ENCODE measurements around the gene PHF2. TPM values are rescaled to one million over a fixed set of nuclear protein-coding genes. Genes with fewer than 3 reads are reported as not detected.

PHF2 gene
- total RNA-seq, 2 donors from 2014 or later = 32.4 to 32.9 TPM

DNA sequence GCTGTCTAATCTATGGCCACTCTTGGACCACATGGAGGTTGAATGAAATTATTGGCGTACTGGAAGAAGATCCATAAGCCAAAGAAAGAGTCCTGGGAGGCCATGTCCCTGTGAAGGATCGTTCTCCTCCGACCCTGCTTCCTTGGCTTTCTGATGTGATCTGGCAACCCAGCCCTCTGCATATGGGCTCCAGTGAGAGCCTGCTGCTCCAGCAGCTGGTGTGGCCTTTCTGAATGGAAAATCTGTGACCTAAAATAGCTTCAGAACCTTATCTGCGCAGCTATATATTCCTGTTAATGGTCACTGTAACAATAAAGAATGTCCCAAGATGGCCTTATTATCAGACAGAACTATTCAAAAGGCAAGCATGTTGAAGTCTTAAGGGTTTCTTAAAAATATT is 40.2 kb upstream of the PHF2 start:
- intact Hi-C loops (cut with DNase I) = no loop called here
- no peaks in the 10 kb centered on the region for H3K36me3 ChIP-seq
- no peak for DNase-seq (ENCODE audit: low spot score)
- TF ChIP-seq, protein P1, sequence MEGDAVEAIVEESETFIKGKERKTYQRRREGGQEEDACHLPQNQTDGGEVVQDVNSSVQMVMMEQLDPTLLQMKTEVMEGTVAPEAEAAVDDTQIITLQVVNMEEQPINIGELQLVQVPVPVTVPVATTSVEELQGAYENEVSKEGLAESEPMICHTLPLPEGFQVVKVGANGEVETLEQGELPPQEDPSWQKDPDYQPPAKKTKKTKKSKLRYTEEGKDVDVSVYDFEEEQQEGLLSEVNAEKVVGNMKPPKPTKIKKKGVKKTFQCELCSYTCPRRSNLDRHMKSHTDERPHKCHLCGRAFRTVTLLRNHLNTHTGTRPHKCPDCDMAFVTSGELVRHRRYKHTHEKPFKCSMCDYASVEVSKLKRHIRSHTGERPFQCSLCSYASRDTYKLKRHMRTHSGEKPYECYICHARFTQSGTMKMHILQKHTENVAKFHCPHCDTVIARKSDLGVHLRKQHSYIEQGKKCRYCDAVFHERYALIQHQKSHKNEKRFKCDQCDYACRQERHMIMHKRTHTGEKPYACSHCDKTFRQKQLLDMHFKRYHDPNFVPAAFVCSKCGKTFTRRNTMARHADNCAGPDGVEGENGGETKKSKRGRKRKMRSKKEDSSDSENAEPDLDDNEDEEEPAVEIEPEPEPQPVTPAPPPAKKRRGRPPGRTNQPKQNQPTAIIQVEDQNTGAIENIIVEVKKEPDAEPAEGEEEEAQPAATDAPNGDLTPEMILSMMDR (IDR thresholded peaks at IDR 0.05) = no peak
- TF ChIP-seq POLR2AphosphoS5 (IDR thresholded peaks at IDR 0.05) (no peak), POLR2A (IDR thresholded peaks at IDR 0.05) (no peak)
- H3K27me3 ChIP-seq (replicated peaks; ENCODE audit: insufficient read depth) = no peaks in the 10 kb centered on the region
- no peaks in the 10 kb centered on the region for H3K9me3 ChIP-seq
- WGBS = 97% methylated on average over 4 of the region's 4 CpGs
- H3K4me1 ChIP-seq (replicated peaks) = peaks cover 6% of the 10 kb centered on the region
- H3K4me3 ChIP-seq = no peak overlapping the region
- no peak overlapping the region for H3K27ac ChIP-seq

DNA sequence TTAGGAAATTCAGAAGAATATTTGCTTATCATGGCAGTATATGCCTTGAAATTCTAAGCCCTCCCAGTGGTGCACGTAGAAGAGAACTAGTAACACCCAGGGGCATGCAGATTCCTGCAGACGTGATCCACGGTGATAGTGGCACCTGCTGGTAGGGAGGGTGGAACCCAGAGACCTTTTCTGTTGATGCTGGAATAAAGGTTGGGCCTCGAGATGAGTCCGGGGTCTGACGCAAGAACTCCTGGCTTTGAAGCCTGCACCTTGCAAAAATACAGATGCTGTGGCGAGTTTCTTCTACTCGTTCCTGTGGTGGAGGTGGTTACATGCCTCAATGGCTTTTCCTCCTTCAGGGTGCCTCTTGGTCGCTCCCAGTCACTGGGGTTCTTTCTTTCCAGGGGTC is 39.5 kb upstream of the PHF2 start:
- Histone ChIP-seq H3K36me3 (no peaks in the 10 kb centered on the region), H3K4me3 (no peak overlapping the region), H3K27ac (no peak overlapping the region), H3K27me3 (replicated peaks; ENCODE audit: insufficient read depth) (no peaks in the 10 kb centered on the region), H3K4me1 (replicated peaks) (peaks cover under 1% of the 10 kb centered on the region), H3K9me3 (no peaks in the 10 kb centered on the region)
- no peak for DNase-seq (ENCODE audit: low spot score)
- intact Hi-C loops (cut with DNase I) = no loop called here
- TF ChIP-seq POLR2A (IDR thresholded peaks at IDR 0.05) (no peak), POLR2AphosphoS5 (IDR thresholded peaks at IDR 0.05) (no peak)
- TF ChIP-seq, protein P1 (IDR thresholded peaks at IDR 0.05) = no peak
- 73% methylated on average over 9 of the region's 9 CpGs for WGBS

DNA sequence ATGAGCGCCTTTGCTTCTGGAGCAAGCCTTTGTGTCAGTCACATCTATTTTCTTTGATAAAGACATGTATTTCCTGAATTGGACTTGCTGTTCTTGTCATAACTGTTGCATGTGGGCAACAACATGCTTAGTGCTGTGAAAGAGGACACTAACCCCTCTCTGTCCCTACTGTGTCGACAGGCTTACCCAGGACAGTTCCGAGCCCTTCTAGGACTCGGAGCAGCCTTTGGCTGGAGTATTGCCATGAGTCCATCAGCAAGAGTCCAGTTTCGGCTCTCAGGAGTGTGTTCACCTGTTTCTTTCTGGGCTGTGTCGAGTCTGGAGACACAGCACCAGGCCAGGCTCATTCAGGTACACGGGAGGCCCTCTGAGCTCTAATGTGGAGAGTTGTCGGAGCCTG is 36.1 kb upstream of the PHF2 start:
- H3K4me1 ChIP-seq (replicated peaks) = no peaks in the 10 kb centered on the region
- no peaks in the 10 kb centered on the region for H3K36me3 ChIP-seq
- TF ChIP-seq, protein P1 (IDR thresholded peaks at IDR 0.05) = no peak
- TF ChIP-seq POLR2A (IDR thresholded peaks at IDR 0.05) (no peak), POLR2AphosphoS5 (IDR thresholded peaks at IDR 0.05) (no peak)
- no peak overlapping the region for H3K4me3 ChIP-seq
- H3K27me3 ChIP-seq (replicated peaks; ENCODE audit: insufficient read depth) = no peaks in the 10 kb centered on the region
- H3K27ac ChIP-seq = no peak overlapping the region
- 94% methylated on average over 8 of the region's 8 CpGs for WGBS
- H3K9me3 ChIP-seq = no peaks in the 10 kb centered on the region
- intact Hi-C loops (cut with DNase I) = no loop called here
- DNase-seq (ENCODE audit: low spot score) = no peak

DNA sequence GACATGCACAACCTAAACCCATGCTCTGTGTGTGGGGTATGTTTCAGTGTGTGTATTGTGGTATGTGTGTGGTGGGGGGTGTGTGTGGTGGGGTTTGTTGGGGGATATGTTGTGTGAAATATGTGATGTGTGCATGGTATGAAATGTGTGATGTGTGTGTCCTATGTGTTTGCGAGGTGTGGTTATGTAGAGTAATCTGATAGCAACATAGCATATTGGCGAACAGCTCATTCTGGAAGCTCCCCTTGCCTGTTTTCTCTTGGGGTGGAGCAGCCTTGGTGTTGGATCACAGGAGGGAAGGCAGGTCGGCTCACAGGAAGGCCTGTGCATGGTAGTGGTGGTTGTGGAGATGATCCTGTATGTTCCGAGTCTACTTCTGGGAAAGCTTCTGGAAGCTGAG is 35.4 kb upstream of the PHF2 start:
- Histone ChIP-seq H3K36me3 (no peaks in the 10 kb centered on the region), H3K4me1 (replicated peaks) (no peaks in the 10 kb centered on the region), H3K4me3 (no peak overlapping the region), H3K9me3 (no peaks in the 10 kb centered on the region), H3K27me3 (replicated peaks; ENCODE audit: insufficient read depth) (no peaks in the 10 kb centered on the region), H3K27ac (no peak overlapping the region)
- 82% methylated on average over 4 of the region's 4 CpGs for WGBS
- no peak for TF ChIP-seq POLR2A (IDR thresholded peaks at IDR 0.05)
- no peak for TF ChIP-seq POLR2AphosphoS5 (IDR thresholded peaks at IDR 0.05)
- TF ChIP-seq, protein P1 (IDR thresholded peaks at IDR 0.05) = no peak
- intact Hi-C loops (cut with DNase I) = no loop called here
- no peak for DNase-seq (ENCODE audit: low spot score)

DNA sequence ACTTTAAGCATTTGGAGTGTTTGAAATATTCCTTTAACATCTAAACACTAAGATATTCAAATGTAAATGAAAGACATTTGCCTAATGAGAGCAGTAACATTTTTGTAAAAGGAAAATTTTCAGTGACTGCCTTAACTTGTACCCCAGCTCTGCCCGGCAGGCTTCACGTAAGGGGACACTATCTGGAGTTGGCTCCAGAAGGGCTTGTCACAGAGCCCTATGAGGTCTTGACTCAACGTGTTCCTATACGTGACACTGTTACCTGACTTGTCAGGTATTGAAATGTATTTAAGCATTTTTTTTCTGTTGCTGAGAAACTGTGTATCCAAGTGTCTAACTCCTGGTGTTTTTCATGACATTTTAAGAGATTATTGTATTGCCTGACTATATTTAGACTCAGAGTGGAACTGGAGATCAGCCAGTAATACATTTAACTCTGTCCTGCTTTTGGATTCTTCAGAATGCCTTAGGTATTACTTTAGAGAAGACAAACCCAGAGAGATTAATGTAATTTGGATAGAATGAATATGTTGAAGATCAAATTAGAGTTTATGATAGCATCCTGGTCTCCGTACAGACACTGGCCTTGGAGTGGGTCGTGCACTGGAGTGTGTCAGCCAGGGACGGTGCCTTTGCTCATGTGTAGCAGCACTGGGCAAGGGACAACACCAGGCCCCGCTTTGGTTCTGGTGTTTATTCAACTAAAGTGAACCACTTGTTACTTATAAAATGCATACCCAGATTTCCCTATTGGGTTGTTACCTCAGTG is 34.6 kb upstream of the PHF2 start:
- intact Hi-C loops (cut with DNase I) = no loop called here
- Histone ChIP-seq H3K4me1 (replicated peaks) (no peaks in the 10 kb centered on the region), H3K27me3 (replicated peaks; ENCODE audit: insufficient read depth) (no peaks in the 10 kb centered on the region), H3K36me3 (no peaks in the 10 kb centered on the region), H3K27ac (no peak overlapping the region), H3K4me3 (no peak overlapping the region), H3K9me3 (no peaks in the 10 kb centered on the region)
- no peak for DNase-seq (ENCODE audit: low spot score)
- 69% methylated on average over 8 of the region's 8 CpGs for WGBS
- TF ChIP-seq POLR2AphosphoS5 (IDR thresholded peaks at IDR 0.05) (no peak), POLR2A (IDR thresholded peaks at IDR 0.05) (no peak)
- TF ChIP-seq, protein P1 (IDR thresholded peaks at IDR 0.05) = no peak
